Mucosa of gallbladder (tissue), 1 donor: Measurements from ENCODE around the gene PLP2. TPM values are rescaled to one million over a fixed set of nuclear protein-coding genes. Genes with fewer than 3 reads are reported as not detected.

Experiments
- DNase-seq: peaks from one replicate; pipeline ENCODE4 v3.0.0-alpha.2; 2020; ENCODE audit warnings: low spot score
- total RNA-seq: library from RNA; stranded (reverse); gene quantifications from one replicate; pipeline ENCODE4 v1.2.1, GENCODE V29; 2021
- donor health status: DM: no; HTN: no; CAD: no.

Gene PLP2
- total RNA-seq, 1 donor from 2014 or later: 44.0 TPM

DNA sequence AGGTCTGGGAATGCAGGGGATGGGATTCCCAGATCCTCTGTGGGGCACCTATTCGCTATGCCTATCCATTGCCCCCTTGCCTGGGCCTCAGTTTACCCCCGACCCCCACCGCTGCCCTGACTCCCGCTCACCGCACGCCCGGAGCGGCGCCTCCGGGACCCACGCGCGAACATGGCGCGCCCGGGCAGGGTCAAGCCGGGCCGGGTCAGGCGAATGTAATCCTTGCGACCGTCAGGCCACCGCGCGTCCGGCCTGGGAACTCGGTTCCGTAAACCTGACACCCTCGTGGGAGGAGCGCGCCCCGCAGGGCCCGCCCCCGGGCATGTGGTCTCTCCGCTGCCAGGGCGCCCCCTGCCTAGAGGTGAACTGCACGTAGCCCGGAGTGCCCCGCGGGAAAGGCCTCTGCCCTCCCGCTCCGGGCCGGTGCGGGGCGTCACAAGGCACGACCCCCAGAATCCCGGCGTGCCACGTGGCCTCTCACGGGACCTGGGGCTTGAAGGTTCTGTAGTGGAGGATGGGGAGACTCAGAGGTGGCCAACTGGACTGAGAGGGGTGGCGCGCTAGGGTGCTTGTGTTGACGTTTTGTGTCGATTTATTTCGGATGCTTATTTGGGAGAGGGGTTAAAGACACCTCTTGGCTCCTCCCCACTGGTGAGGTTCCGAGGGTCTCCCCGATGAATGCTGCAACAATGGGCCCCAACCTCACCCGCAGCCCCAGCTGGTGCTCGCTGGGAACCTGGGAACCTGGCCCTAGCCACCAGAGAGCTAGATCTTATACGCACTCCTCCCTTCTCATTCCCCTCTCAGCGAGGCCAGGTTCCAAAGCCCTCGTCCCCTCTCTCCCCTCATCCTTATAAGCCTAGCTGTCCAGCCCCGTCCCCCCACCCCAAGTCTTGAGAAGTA, 14.7 kb downstream of the PLP2 start, which contains the start of gene PRICKLE3:
TSS of gene PRICKLE3 (minus strand) at position 249 of the 903 bp plus-strand sequence. CDS start at position 173, 76 bp downstream.
- peak; percentile 81 for DNase-seq

DNA sequence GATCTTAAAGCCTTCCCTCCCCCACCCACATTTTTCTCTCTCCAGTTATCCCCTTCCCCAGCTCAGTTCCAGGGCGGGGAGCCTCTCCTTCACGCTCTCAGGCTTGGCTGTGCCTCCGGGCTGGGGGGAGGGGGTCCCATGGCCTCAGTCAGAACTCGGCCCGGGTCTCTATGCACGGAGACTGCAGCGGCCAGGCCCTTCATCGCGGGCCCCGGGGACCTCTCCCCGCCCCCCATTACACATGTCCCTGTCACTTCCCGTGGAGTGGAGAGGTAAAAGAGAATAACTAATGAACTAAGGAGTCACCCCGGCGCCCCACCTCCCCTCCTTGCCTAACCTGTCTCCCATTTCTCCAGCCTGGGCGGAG, 15.3 kb downstream of the PLP2 start:
- no peak for DNase-seq

DNA sequence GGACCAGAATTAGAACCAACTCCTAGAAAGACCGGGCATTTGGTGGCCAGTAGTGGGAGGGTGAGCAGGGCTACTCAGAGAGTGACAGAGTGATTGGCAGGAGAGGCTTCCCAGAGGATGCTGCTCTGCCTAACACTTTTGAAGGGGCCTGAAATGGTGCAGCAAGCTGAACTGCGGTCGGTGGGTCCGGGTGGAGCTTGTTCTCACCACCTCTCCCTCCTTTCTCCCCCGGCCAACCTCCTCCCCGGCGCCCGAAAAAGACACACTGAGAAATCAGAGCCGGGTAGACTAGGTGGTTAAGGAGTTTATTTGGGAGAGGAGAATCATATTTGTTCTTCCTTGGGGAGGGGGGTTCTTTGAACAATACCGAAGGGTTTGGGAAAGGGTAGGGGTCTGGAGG, 15.8 kb downstream of the PLP2 start:
- no peak for DNase-seq

DNA sequence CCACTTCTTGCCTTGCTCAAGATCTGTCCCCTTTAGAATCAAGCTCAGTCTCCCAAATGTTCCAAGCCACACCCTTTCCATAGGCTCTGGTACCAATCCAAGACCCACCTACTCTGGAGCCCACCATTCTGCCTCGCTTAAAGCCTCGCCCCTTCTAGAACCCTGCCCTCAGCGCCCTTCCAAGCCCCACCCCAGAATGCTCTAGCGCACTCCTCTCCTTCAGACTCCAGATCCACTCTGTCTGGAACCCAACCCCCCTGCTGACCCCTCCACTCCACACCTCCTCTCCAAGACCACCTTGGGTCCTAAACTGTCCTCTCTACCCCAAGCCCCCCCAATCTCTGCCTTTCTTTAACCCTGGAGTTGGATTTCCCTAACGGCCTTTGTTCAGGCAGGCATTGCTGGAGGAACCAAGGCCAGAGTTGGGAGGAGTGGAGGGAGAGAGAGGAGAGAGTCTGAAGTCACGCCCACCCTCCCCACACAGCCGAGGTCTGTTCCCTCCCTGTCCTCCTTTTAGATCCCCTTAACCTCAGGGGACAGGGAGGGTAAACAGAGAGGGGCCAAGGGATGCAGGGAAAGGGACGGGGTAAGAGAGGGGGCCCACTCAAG, 16.9 kb downstream of the PLP2 start:
- DNase-seq: no peak

DNA sequence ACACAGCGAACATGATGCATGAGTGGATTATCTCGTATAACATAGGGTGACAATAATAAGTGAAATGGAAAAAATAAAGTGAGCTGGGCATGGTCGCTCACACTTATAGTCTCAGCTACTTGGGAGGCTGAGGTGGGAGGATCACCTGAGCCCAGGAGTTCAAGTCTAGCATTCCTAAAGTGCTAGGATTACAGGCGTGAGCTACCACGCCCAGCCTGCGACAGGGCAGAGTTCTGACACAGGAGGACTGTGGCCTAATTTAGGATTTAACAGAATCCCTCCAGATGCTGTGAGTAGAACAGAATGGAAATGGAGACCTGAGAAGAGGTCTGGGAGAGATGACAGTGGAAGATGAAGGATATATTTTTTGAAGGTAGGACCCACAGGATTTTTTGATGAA, 17.9 kb downstream of the PLP2 start:
- DNase-seq: no peak

DNA sequence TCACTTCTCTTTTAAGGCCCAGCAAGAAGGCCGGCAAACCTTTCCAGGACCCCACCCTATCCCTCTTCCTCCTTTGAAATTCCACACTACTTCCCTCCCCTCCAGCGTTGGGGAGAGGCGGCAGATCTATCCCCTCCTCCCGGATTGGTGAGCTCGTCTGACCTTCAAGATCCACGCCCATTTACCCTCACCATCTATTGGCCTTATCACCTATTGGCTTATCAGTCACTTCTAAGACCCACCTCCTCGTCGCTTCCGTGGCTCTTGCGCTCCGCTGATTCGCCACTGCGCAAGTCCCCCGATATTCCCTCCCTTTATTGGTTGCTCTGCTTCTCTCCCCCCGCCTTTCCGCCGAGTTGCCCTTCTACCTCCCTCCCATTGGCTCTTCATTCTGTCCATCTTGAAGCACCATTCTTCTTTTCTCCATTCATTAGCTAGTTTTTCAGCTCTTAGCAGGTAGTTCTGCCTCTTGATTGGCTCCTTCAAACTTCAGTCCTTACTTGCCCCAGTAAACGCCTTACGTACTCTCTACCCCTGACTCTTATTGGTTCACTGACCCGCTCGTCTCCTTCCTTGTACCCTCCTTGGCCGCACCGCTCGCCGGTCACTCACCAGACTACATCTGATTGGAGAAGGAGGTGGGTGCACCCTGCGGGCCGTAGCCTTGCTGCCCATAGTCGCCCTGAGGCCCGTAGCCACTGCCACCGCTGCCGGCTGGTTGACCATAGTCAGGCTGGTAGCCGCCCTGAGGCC, 19.3 kb downstream of the PLP2 start:
- peak; percentile 95 for DNase-seq

DNA sequence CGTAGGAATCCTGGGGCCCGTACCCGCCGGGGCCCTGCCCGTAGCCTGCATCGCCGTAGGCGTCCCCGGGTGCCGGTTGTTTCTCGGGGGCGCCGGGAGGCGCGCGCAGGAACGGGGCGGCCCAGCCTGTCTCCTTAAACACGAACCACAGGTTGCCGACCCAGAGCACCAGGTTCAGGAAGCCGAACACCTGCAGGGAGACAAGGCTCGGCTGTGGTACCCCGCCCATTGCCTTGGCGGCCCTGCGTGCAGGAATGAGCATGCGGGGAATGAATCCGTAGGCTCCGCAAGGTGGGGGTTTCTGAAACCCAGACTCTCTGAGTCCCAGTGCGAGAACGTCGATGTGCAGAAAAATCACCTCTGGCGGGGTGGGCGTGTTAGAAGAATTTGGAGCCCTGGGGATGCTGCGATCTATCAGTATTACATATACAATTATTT, 19.9 kb downstream of the PLP2 start:
- DNase-seq: no peak

DNA sequence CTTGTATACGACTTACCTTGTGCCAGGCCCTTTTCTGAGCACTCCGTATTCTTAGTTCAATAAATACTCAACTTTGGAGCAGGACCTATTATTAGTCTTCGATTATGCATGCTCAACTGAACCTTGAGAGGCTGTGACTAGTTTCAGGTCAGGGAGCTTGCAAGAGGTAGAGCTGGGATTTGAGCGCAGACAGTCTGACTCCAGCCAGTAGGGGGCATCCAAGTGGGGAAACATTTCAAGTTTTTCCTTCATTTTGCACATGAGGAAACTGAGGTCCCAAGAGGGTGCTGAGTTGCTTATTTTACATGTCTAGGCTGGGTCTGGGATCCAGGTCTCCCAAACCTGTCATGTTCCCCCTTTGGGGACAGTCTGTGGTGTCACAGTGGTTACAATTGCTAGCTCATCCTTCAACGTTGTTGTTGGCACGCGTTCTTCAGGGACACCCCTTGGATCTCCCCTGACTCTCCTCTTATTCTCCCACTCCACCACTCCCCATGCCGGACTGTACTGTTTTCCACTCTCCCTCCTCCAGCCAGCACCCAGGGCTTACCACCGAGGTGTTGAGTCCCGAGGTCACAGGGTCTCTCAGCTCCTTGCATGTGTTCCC, 21.1 kb downstream of the PLP2 start:
- no peak for DNase-seq

DNA sequence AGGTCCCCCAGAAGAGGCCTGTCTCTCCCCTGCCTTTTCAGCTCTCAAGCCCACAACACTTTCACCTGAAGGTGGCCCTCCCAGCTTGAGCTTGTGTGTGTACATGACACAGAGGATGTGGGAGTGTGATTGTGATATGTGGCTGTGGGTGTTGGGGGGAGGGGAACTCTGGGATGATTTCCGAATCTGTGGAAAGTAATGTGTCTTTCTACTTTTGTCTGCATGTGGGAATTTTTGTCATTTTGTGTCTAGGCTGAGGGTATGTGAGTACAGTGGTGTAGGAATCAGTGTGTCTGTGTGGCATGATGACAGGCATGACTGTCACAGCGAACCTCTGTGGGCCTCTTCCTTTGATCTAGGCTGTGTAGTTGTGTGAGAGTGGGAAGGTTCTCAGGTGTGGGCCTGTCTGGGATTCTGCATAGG, 21.9 kb downstream of the PLP2 start:
- DNase-seq: no peak

DNA sequence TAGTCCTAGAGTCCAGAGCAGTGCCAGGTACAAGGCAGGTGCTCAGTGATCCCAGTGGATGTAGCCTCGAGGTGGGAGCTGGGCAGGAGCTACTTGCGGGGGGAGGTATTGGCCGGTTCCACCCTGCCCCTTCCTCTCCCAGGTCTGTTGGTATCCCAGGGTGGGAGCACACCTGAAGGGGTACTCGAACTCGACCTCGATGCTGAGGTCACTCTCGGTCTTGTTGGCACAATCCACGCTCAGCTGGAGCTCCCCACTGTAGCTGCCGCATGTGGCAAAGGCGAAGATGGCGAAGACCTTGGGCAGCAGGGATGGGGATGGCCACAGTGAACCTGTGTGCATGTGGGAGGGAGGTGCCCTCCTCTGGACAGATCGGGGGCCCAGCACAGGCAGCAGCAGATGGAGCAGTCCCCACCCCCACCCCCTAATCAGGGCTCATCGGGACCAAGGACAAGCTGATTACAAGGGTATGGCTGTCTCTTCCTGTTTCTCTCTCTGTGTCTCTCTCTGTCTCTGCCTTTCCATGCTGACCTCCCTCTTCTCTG, 25.9 kb downstream of the PLP2 start:
- no peak for DNase-seq

DNA sequence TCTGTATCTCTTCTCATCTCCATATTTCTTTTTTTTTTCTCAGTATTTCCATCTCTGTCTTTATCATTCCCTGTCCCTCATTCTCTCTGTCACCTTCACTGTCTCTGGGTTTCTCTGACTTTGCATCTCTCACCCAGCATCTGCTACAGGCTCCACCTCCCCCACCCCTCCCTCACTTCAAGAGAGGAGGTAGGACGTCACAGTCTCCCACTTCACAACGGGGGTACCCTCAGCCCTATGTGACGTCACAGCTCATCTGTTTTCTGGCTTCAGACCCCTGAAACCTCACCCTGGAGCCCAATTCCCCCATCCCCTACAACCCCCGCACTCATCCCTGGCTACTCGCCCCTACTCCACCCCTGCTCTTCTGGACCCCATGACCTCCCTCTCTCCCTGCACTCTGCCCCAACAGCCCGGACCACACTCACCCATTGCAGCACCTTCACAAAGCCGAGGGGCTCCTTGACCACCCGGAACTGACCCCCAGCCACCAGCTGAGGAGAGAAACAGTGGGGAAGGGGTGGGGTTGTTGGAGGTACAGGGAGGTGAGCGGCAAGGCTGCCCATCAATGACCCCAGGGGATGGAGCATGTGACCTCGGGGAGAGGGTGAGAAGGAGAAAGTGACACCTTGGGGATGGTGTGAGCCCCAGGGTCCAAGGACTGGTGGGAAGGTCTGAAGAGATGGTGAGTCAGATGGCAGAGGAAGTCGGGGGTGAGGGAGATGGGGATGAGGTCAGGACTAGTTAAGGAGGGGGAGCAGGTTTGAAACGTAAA, 27.0 kb downstream of the PLP2 start:
- no peak for DNase-seq

DNA sequence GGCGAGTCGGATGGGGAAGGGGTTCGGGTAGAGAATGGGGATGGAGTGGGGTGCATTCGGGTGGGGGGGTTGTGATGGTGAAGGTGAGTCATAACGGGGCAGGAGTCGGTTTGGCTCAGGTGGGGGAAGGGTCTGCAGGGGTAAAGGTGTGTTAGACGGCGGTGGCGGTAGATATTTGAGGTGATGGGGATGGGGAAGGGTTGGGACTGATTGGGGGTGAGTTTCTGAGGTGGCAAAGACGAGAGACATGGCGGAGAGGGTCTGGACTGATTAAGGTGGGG, 27.6 kb downstream of the PLP2 start:
- no peak for DNase-seq

DNA sequence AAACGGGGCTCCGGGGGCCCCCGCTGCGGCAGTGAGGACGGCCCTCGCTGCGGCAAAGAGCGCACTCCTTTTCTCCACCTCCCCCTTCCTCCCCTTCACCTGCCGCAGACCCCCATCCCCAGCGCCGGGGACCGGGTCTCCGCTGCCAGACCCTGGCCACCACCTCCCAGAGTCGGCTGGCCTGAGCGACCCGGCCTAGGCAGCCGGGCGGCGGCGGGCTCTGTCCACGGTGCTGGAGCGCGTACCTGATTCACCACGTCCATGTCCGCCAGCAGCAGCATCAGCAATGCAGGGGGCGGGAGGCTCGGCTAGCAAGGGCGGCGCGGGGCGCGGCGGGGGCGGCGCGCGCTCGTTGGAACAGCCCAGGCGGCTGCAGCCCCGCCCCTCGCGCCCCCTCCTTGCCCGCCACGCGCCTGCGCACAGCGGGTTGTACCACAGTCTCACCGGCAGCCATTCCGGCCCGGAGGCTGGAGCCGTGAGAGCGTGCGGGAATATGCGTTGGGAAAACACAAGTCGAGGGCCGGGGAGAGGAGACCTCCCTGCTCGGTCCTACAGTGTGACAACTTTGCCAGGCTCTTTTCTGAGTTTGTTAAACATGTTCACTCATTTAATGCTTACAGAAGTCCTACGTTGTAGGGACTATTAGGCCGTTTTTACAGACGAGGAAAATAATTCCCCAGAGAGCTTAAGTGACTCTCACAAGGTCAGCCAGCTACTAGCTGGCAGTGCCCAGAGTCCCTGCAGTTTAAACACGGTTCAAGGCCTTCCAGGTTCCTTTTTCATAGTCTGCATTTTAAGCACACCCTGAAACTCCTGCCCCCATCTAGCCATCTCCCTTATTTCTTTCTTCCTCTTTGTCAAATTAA, 28.4 kb downstream of the PLP2 start, which contains the start of gene SYP:
TSS of gene SYP (minus strand) at position 288 of the 866 bp plus-strand sequence. CDS start at position 281, 7 bp downstream.
- DNase-seq: peak; percentile 91

DNA sequence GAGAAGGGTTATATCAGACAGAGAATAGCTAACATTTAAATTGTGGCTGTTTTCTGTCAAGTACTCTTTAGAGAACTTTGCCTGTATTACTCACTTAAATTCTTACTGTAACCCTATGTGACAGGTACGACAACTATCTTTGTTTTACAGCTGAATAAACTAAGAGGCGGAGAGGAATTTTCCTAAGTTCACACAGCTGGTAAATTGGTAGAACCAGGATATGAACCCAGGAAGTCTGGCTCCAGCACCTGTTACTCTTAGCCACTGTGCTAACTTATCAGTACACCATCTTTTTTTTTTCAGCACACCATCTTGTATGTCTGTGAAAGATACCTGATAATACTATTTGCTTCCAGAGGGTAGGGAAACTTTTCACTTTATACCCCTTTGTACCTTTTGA, 30.3 kb downstream of the PLP2 start:
- no peak for DNase-seq

DNA sequence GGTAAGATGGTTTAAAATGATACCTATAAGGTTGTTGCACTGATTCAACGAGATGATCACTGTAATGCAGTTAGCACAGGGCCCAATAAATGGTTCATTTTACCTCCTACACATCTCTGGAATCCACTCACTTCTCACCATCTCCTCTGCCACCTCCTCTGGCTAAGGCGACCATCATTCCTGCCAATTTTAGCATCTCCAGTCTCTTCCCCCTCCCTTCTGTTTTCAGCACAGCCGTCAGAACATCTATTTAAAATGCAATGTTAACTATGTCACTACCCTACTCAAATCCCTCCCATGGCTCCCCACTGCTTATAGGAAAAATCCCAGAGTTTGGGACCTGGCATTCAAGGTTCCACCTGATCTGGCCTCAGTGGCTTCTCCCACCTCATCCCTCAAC, 31.8 kb downstream of the PLP2 start:
- no peak for DNase-seq

DNA sequence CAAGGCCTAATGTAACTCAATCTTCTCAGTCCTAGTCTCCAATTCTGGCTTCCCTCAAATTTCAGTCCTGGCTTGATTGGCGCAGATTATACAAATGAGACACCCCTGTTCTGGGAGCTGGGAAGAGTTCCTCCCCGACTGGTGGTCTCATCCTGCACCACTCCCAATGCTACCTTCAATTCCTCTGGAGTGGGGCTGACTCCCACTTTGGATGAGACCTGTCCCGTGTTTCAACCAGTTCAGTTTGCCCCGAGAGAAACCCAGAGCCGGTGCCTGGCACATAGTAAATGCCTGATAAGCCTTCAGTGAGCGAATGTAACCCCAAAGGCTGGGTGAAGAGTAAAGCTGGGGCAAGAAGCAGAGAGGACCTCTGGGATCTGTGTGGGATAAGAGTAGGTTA, 32.3 kb downstream of the PLP2 start:
- DNase-seq: no peak

DNA sequence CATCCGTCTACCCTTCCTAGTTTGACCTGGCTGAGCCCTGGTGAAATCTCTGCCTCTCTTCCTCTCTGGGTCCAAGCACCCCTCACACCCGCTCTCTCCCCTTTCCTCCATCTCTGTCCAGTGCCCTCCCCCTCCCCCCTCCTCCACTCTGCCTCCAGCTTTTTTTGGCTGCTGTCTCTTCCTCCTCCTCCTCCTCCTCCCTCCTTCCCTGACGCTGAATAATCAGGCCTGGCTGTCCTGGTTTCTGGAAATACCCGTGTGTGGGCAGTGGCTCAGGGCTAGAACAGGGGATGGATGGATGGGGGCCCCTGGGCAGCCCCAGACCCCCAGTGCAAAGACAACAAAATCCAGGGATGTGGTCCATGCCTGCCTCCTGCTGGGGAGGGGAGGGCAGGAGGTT, 33.0 kb downstream of the PLP2 start:
- DNase-seq: no peak

DNA sequence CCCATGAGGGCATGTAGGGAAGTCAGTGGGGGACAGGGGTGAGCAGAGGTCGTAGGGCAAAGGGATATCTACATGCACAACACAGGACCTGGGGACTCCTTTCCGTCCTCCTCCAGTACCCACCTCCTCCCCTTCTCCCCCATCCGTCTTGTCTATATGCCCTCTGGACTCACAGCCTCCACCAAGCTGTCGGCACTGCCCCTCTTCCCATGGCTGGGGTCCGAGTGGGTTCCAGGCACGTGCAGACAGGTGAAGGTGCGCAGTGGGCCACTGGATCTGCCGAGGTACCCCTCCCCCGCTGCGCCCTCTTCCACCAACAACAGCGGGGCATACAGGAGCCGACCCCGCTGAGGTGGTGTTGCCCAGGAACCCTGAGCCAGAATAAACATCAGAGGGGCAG, 33.7 kb downstream of the PLP2 start:
- no peak for DNase-seq

DNA sequence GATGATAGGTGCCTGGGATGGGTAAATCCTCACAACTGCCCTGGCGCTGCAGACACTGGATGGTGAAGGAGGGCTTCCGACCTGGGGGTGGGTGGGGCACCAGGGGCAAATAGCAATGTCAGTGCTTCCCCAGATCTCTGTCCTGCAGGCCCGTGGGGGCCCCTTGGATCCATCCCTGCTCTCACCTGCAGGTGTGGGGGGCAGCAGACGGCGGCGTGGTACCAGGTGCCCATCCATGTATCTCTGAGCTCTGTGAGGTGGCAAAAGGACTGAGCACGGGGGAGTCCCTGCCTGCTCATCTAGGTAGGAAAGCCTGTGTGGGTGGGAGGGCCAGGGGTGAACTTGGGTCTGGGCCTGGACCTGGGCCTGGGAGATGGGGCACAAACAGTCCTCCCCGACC, 34.8 kb downstream of the PLP2 start:
- no peak for DNase-seq

DNA sequence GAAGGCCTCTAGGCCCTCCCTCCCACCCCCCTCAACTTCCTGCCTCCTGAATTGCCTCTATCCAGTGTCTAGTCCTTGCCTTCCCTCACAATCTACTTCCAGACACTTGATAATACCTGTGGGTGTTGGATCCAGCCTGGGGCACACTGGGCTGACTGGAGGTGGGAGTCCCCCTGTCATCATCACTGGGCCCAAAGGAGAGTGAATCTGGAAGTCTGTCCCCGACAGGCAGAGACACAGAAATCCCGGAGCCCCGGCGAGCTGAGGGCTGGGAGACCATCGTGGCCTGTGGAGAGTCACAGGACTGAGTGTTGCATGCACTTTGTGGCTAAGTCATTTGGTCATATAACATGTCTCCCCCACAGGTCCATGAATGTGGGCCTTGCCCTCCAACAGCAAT, 36.7 kb downstream of the PLP2 start:
- no peak for DNase-seq
